ENCODE data around the gene CHST8. TPM values are rescaled to one million over a fixed set of nuclear protein-coding genes. Genes with fewer than 3 reads are reported as not detected.

CHST8 gene
- total RNA-seq, 4 donors from 2014 or later: not detected

DNA sequence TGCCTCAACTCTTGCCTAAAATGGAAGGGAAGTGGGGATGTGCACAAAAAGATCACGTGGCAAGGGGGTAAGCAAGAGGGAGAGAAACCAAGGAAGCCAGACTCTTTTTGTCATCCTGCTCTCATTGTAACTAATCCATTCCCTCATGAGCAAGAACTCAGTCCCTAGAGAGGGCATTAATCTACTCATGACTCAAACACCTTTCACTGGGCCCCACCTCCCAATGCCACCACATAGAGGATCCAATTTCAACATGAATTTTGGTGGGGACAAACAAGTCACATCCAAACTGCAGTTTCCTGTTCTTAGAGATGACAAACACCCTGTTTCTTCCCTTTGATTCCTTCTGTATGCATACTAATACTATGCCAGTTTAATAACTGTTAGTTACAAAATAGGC lies 11.2 kb upstream of the CHST8 start:
- no peak for DNase-seq
- in situ Hi-C loops (cut with MboI; ENCODE audit: low pct_ligation_motif_present in 1 of 4, low pct_unique_long_range_greater_than_20kb in 1 of 4, low sequenced_read_pairs in 3 of 4): no loop called here
- intact Hi-C loops (cut with DNase I; ENCODE audit: low total_unique reads): no loop called here
- Histone ChIP-seq H3K4me3 (no peak overlapping the region), H3K9me3 (peaks cover 4 to 11% of the 10 kb centered on the region in 2 donors), H3K27ac (no peak overlapping the region), H3K27me3 (peaks cover 3% of the 10 kb centered on the region), H3K4me1 (no peaks in the 10 kb centered on the region), H3K36me3 (no peaks in the 10 kb centered on the region)
- 55% methylated on average over 1 of the region's 1 CpG for WGBS, 2 donors (ENCODE audit: low coverage in 1 of 2)
- TF ChIP-seq, protein P1, sequence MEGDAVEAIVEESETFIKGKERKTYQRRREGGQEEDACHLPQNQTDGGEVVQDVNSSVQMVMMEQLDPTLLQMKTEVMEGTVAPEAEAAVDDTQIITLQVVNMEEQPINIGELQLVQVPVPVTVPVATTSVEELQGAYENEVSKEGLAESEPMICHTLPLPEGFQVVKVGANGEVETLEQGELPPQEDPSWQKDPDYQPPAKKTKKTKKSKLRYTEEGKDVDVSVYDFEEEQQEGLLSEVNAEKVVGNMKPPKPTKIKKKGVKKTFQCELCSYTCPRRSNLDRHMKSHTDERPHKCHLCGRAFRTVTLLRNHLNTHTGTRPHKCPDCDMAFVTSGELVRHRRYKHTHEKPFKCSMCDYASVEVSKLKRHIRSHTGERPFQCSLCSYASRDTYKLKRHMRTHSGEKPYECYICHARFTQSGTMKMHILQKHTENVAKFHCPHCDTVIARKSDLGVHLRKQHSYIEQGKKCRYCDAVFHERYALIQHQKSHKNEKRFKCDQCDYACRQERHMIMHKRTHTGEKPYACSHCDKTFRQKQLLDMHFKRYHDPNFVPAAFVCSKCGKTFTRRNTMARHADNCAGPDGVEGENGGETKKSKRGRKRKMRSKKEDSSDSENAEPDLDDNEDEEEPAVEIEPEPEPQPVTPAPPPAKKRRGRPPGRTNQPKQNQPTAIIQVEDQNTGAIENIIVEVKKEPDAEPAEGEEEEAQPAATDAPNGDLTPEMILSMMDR (IDR thresholded peaks at IDR 0.05): no peak
- TF ChIP-seq EP300 (IDR thresholded peaks at IDR 0.05; ENCODE audit: low read depth) (no peak), POLR2AphosphoS5 (IDR thresholded peaks at IDR 0.05) (no peak), POLR2A (IDR thresholded peaks at IDR 0.05) (no peak)

GRCh38 chr19:33612928-33613619 lies 8.7 kb upstream of the CHST8 start:
- in situ Hi-C loops (cut with MboI; ENCODE audit: low pct_ligation_motif_present in 1 of 4, low pct_unique_long_range_greater_than_20kb in 1 of 4, low sequenced_read_pairs in 3 of 4) (no loop called here), intact Hi-C loops (cut with DNase I; ENCODE audit: low total_unique reads) (no loop called here)
- Histone ChIP-seq H3K9me3 (peaks cover 4 to 11% of the 10 kb centered on the region in 2 donors), H3K4me1 (no peaks in the 10 kb centered on the region), H3K36me3 (no peaks in the 10 kb centered on the region), H3K27me3 (peaks cover 12% of the 10 kb centered on the region), H3K4me3 (no peak overlapping the region), H3K27ac (no peak overlapping the region)
- TF ChIP-seq POLR2A (IDR thresholded peaks at IDR 0.05) (no peak), EP300 (IDR thresholded peaks at IDR 0.05; ENCODE audit: low read depth) (no peak), POLR2AphosphoS5 (IDR thresholded peaks at IDR 0.05) (no peak)
- TF ChIP-seq, protein P1 (IDR thresholded peaks at IDR 0.05): no peak
- DNase-seq: no peak
- WGBS, 2 donors (ENCODE audit: low coverage in 1 of 2): 67 to 80% methylated on average over 1 to 11 of the region's 11 CpGs

GRCh38 chr19:33613620-33614000 lies 8.1 kb upstream of the CHST8 start:
- 25 to 28% methylated on average over 2 to 3 of the region's 3 CpGs for WGBS, 2 donors (ENCODE audit: low coverage in 1 of 2)
- in situ Hi-C loops (cut with MboI; ENCODE audit: low pct_ligation_motif_present in 1 of 4, low pct_unique_long_range_greater_than_20kb in 1 of 4, low sequenced_read_pairs in 3 of 4): no loop called here
- TF ChIP-seq POLR2A (IDR thresholded peaks at IDR 0.05) (no peak), POLR2AphosphoS5 (IDR thresholded peaks at IDR 0.05) (no peak), EP300 (IDR thresholded peaks at IDR 0.05; ENCODE audit: low read depth) (no peak)
- TF ChIP-seq, protein P1 (IDR thresholded peaks at IDR 0.05): no peak
- H3K27ac ChIP-seq: no peak overlapping the region
- DNase-seq: no peak
- peaks cover 4 to 7% of the 10 kb centered on the region in 2 donors for H3K9me3 ChIP-seq
- H3K27me3 ChIP-seq: peaks cover 14% of the 10 kb centered on the region
- no peak overlapping the region for H3K4me3 ChIP-seq
- intact Hi-C loops (cut with DNase I; ENCODE audit: low total_unique reads): no loop called here
- no peaks in the 10 kb centered on the region for H3K36me3 ChIP-seq
- H3K4me1 ChIP-seq: no peaks in the 10 kb centered on the region

GRCh38 chr19:33616346-33616745 lies 5.4 kb upstream of the CHST8 start:
- Histone ChIP-seq H3K27me3 (peaks cover 39% of the 10 kb centered on the region), H3K4me1 (peaks cover 0 to 2% (median 0%) of the 10 kb centered on the region in 4 donors), H3K36me3 (no peaks in the 10 kb centered on the region), H3K9me3 (no peaks in the 10 kb centered on the region), H3K27ac (no peak overlapping the region), H3K4me3 (no peak overlapping the region)
- intact Hi-C loops (cut with DNase I; ENCODE audit: low total_unique reads): no loop called here
- in situ Hi-C loops (cut with MboI; ENCODE audit: low pct_ligation_motif_present in 1 of 4, low pct_unique_long_range_greater_than_20kb in 1 of 4, low sequenced_read_pairs in 3 of 4): no loop called here
- no peak for DNase-seq
- no peak for TF ChIP-seq POLR2A (IDR thresholded peaks at IDR 0.05)
- TF ChIP-seq, protein P1 (IDR thresholded peaks at IDR 0.05): no peak
- no peak for TF ChIP-seq EP300 (IDR thresholded peaks at IDR 0.05; ENCODE audit: low read depth)
- TF ChIP-seq POLR2AphosphoS5 (IDR thresholded peaks at IDR 0.05): no peak
- 40 to 83% methylated on average over 1 to 4 of the region's 4 CpGs for WGBS, 2 donors (ENCODE audit: low coverage in 1 of 2)
